Measurements from ENCODE around the gene F2RL2. TPM values are rescaled to one million over a fixed set of nuclear protein-coding genes. Genes with fewer than 3 reads are reported as not detected.

The F2RL2 gene
- total RNA-seq, 1 donor from 2014 or later: 26.0 TPM

DNA sequence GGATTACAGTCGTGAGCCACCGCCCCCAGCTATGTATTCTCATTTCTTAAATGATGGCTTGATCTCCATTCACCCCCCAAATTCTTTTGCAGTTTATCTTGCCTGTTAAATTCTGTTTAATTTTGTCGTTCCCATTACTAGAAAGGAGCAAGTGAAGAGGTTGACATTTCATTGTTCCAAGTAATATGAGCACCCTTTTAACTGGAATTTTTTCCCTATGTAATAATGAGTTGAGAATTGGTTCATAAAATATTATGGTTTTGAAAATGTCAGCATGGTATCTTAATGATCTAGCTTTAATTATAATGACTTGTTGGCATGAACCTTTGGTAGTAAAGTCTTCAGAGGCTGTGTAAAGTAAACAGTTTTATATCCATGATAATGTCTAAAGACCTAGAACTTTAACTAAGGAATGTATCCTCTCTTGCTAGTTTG is 37.4 kb downstream of the F2RL2 start:
- Histone ChIP-seq H3K9me3 (ENCODE audit: insufficient read depth, low read depth, low read length) (no peaks in the 10 kb centered on the region), H4K20me1 (ENCODE audit: insufficient read depth, low read length) (no peaks in the 10 kb centered on the region), H3K27me3 (ENCODE audit: insufficient read depth, low read length) (no peaks in the 10 kb centered on the region), H3K79me2 (ENCODE audit: insufficient read depth, low read length) (no peaks in the 10 kb centered on the region), H3K4me2 (ENCODE audit: low read length) (no peak overlapping the region), H3K27ac (ENCODE audit: low read depth, low read length) (no peak overlapping the region), H3K36me3 (ENCODE audit: insufficient read depth, low read length) (no peaks in the 10 kb centered on the region), H3K4me1 (ENCODE audit: insufficient read depth, low read length) (peaks cover 7% of the 10 kb centered on the region), H3K4me3 (ENCODE audit: insufficient read depth, low read depth, low read length) (no peak overlapping the region), H2AFZ (ENCODE audit: low read depth, low read length) (no peak overlapping the region), H3K9ac (ENCODE audit: low read length) (no peak overlapping the region)
- no peak for TF ChIP-seq EZH2 (IDR thresholded peaks at IDR 0.05; ENCODE audit: insufficient read depth, low read length)
- TF ChIP-seq CTCF (IDR thresholded peaks at IDR 0.05; ENCODE audit: insufficient read depth, low read depth, low read length): no peak
- no peaks in the 10 kb centered on the region for H3K9me3 Mint-ChIP-seq (ENCODE audit: unreplicated experiment)
- no peak for DNase-seq (ENCODE audit: low read depth)
- FAIRE-seq: no peak
- peaks cover 9% of the 10 kb centered on the region for H3K4me1 Mint-ChIP-seq (ENCODE audit: low read depth, unreplicated experiment)
- H3K27ac Mint-ChIP-seq (ENCODE audit: unreplicated experiment): no peak overlapping the region
- no peaks in the 10 kb centered on the region for H3K27me3 Mint-ChIP-seq (ENCODE audit: low read depth, unreplicated experiment)
- no peak overlapping the region for H3K4me3 Mint-ChIP-seq (ENCODE audit: unreplicated experiment)
- H3K36me3 Mint-ChIP-seq (ENCODE audit: low read depth, unreplicated experiment): no peaks in the 10 kb centered on the region

DNA sequence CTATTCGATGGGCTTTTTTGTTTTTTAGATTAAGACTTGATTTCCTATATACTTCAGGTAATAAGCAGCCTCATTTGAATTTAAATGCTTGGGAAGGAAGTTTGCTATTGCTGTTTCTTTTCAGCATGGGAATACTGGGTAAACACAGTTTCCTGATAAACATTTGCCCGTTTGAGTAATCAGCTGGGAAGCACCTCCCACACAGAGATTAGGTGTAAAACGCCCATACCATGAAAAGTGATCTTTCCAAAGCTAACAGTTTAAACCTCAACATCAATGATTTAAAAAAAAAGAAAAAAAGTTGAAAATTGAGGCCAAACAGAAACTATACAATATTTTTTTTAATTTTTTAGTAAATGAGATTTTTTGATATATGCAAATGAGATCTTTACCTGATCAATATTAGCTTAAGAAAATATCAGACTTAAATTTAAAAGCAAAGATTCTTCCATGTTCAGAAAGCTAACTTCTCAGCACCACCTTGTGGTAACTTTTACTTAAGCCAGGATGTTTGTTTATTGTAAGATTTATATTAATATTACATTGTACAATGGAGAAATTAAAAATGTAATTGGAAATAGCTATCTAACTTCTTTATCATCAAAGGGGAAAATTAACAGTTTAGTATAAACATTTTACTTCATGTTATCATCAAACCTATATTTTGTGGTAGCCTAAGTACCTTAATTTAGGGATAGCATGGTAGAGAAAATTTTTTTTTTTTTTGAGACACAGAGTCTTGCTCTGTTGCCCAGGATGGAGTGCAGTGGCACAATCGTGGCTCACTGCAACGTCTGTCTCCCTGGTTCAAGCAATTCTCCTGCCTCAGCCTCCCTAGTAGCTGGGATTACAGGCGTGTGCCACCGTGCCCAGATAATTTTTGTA is 39.8 kb downstream of the F2RL2 start:
- Histone ChIP-seq H3K36me3 (ENCODE audit: insufficient read depth, low read length) (no peaks in the 10 kb centered on the region), H3K79me2 (ENCODE audit: insufficient read depth, low read length) (no peaks in the 10 kb centered on the region), H3K27ac (ENCODE audit: low read depth, low read length) (no peak overlapping the region), H3K9ac (ENCODE audit: low read length) (no peak overlapping the region), H3K9me3 (ENCODE audit: insufficient read depth, low read depth, low read length) (no peaks in the 10 kb centered on the region), H3K27me3 (ENCODE audit: insufficient read depth, low read length) (no peaks in the 10 kb centered on the region), H2AFZ (ENCODE audit: low read depth, low read length) (no peak overlapping the region), H3K4me3 (ENCODE audit: insufficient read depth, low read depth, low read length) (no peak overlapping the region), H3K4me2 (ENCODE audit: low read length) (no peak overlapping the region), H4K20me1 (ENCODE audit: insufficient read depth, low read length) (no peaks in the 10 kb centered on the region), H3K4me1 (ENCODE audit: insufficient read depth, low read length) (peaks cover 7% of the 10 kb centered on the region)
- H3K9me3 Mint-ChIP-seq (ENCODE audit: unreplicated experiment): no peaks in the 10 kb centered on the region
- H3K27me3 Mint-ChIP-seq (ENCODE audit: low read depth, unreplicated experiment): no peaks in the 10 kb centered on the region
- H3K36me3 Mint-ChIP-seq (ENCODE audit: low read depth, unreplicated experiment): no peaks in the 10 kb centered on the region
- TF ChIP-seq EZH2 (IDR thresholded peaks at IDR 0.05; ENCODE audit: insufficient read depth, low read length) (no peak), CTCF (IDR thresholded peaks at IDR 0.05; ENCODE audit: insufficient read depth, low read depth, low read length) (peak; percentile 47)
- H3K27ac Mint-ChIP-seq (ENCODE audit: unreplicated experiment): no peak overlapping the region
- FAIRE-seq (no peak), DNase-seq (ENCODE audit: low read depth) (no peak)
- peaks cover 12% of the 10 kb centered on the region for H3K4me1 Mint-ChIP-seq (ENCODE audit: low read depth, unreplicated experiment)
- no peak overlapping the region for H3K4me3 Mint-ChIP-seq (ENCODE audit: unreplicated experiment)
